A549 treated with RU486 at 1 μM for 4 hours (cell line): Measurements from ENCODE around the gene SLC7A10. TPM values are rescaled to one million over a fixed set of nuclear protein-coding genes. Genes with fewer than 3 reads are reported as not detected.

ENCODE experiments used
- total RNA-seq: library from RNA; stranded (reverse); fragments of 200-300 nt; extraction: Qiagen RNA extraction; gene quantifications from 5 replicates; pipeline ENCODE4 v1.2.3, GENCODE V29; 2022; ENCODE audit warnings: low read depth

SLC7A10 gene
- 0.09 to 0.14 TPM (median 0.13 TPM) in 3 of 5 replicates, not detected in the others for total RNA-seq

DNA sequence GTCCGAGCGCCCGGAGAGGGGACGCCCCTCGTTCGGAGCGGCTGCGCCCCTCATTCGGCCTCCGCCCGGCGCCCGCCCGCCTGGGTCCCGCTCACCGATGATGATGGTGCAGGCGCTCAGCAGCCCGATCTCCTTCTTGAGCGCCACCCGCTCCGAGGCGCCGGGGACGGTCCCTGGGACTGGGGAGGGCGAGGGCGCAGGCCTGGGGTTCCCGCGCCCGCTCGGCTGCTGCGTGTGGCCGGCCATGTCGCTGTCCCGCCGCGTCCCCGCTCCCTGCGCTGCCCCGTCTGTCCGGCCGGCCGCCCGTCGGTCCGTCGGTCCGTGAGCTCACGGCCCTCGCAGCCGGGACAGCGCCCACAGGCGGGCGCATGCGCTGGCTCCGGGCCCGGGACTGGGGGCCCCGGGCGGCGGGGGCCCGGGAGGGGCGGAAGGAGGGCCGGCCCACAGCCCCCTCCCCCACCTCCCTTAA is at the start of gene SLC7A10:
SLC7A10 (minus strand) TSS at position 393 of the 469 bp plus-strand sequence; CDS start at position 246, 147 bp downstream.

DNA sequence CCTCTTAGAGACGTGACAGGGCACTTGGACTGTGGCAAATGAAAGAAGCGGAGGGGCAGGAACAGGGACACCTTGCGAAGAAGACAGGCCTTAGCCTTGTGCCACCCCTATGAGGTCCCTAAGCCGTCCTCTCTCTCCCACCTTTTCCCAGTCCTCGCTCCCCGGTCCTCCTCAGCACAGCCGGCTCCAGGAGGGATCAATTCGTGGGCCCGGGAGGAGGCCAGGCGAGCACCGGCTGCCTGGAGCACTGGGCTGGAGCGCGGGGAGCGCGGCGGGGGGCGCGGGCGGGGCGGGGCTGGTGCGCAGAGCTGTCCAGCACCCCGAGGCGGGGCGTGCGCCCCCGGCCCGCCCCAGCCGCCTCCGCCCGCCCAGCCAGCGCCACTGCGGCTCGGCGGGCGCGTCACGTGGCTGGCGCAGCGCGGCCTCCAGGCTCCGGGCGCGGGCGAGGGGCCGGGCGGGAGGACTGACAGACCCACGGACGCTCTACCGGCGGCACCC is 31.7 kb downstream of the SLC7A10 start, which contains the start of gene LRP3:
LRP3 (plus strand) TSS at position 466 of the 498 bp plus-strand sequence. CDS start 456 bp downstream, outside the sequence.

Other genes starting within 250 kb of the SLC7A10 start
- gene RHPN2, start 161.0 kb downstream of the SLC7A10 start, total RNA-seq, result 57.2 to 65.5 TPM (median 58.9 TPM) in 5 replicates
- 12.7 to 16.3 TPM (median 15.0 TPM) in 5 replicates for gene GPATCH1, start 144.7 kb downstream of the SLC7A10 start, total RNA-seq
- gene WDR88, start 93.7 kb downstream of the SLC7A10 start, total RNA-seq, result 0.16 TPM in 1 of 5 replicates, not detected in the others
- gene LRP3, start 31.5 kb downstream of the SLC7A10 start, total RNA-seq, result 31.6 to 61.9 TPM (median 53.0 TPM) in 5 replicates
- gene CEBPA, start 76.7 kb upstream of the SLC7A10 start, total RNA-seq, result 5.6 to 11.1 TPM (median 9.3 TPM) in 5 replicates
- gene CEBPG, start 147.9 kb upstream of the SLC7A10 start, total RNA-seq, result 28.2 to 42.1 TPM (median 40.4 TPM) in 5 replicates